Activated CD8-positive, alpha-beta memory T cell treated with anti-CD3 and anti-CD28 coated beads for 4 hours (primary cell): ENCODE data around the gene PGLYRP1.

ENCODE experiments used
- DNase-seq, 2 donors: peaks; one replicate each; pipeline ENCODE4 v3.0.0-alpha.2; 2020; ENCODE audit warnings: low read depth in 2 of 2

PGLYRP1 gene

DNA sequence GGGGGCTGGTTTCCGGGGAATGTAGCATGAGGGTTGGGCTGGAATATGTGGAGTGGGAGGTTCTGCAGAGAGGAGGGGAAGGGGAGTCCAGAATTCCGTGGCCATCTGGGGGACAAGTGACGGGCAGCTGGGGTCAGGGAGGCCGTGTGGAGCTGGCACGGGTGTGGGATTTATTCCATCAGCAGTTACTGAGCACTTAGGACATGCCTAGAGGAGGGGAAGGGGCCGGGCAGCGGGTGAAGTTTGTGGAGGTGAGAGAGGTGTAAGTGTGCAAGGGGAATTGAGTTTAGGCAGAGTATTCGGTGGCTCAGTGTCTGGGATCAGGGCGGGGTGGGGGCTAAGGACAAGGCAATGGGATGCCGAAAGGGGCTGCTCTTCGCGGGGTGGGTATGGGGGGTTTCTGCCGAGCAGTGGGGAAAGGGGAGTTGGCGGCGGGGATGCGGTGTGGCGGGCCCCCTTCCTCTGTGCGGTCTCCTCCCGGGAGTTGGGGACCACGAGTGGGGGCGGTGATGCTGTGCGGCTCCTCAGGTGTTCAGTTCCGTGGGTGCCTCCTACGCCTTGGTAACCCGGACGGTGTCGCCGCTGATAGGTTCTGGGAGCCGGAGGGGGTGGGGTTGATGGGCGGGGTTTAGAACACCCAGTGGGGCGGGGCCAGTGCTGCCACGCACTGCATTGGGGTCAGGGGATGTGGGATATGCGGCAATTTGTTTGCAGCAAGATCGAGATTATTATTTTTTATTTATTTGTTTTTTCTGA is 22.2 kb downstream of the PGLYRP1 start:
- peak; percentile 48 to 64 for DNase-seq

DNA sequence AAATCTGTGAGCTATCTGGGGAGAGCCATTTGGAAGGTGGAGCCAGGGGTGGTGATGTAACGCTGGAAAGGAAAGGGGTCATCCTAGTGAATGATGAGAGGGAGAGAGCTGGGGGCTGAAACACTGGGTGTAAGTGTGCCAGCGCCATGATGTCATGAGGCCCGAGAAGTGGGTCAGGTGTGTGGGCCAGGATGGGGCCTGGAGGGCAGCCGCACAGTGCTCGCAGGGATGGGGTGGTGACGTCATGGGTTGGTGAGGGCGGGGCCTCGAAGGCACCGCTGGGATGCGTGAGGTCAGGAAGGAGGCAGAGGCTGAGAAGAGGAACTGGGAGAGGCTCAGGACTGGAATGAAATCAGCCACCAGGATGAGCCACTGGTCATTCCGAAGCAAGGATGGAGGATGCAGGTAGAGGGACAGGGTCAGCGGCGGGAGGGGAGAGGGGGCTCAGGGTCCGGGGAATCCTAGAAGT is 23.2 kb downstream of the PGLYRP1 start:
- no peak for DNase-seq

DNA sequence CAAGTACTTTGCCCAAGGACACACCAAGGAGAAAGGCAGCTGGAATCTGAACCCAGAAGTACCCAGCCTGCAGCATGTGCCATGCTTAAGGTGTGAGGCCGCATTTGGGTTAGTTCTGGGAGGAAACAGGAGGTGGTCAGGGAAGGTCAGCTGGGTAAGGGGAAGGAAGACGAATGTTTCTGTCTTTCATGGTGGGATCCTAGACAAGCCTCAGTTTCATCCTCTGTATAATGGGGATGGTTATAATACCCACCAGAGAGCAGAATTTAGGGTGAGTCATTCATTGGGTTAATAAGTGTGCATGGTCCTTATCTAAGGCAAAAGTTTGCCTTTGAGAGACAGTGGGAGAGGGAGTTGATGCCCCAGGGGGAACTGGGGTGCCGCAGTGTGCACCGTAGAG is 24.0 kb downstream of the PGLYRP1 start:
- DNase-seq = no peak

DNA sequence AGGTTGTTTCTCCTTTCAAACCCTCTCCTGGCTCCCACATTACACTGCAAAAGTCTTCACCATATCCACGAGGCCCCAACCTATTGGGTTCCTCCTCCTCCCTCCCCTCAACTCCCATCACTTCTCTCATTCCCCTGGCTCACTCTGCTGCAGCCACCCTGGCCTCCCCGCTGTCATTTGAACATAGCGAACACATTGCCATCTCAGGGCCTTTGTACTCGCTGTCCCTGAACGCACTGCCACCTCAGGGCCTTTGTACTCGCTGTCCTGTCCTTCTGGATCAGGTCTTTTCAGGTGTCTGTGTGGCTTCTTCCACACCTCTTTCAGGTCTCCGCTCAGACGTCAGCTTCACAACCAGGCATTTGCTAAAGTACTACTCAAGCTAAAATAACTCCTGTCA is 25.9 kb downstream of the PGLYRP1 start:
- no peak for DNase-seq

DNA sequence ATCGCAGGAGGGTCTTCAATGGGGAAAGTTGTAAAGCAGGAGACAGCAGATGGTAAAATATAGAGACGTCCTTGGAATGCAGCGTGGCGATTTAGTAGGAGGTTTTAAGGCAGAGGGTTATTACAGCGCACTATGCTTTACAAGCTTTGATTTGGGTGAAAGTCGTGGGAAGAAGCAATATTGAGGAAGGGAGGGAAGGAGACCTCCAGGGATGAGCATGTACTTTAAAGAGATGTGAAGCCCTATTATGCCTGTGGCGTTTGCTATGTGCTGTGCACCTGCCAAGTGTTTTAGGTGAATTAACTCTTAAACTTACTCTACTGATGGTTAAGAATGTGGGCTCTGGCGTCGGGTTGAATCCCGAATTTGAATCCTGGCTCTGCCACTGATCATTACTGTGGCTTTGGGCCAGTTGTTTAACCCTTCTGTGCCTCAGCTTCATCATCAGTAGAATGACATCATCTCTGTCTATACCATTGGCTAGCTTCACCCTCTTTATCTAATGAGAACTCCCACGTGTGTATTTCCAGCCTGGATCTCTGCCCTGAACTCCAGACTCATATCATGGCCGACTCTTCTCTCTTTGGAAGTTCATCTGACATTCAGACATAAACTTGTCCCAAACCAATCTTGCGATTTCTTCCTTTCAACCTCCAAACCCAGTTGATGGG is 27.0 kb downstream of the PGLYRP1 start:
- no peak for DNase-seq

DNA sequence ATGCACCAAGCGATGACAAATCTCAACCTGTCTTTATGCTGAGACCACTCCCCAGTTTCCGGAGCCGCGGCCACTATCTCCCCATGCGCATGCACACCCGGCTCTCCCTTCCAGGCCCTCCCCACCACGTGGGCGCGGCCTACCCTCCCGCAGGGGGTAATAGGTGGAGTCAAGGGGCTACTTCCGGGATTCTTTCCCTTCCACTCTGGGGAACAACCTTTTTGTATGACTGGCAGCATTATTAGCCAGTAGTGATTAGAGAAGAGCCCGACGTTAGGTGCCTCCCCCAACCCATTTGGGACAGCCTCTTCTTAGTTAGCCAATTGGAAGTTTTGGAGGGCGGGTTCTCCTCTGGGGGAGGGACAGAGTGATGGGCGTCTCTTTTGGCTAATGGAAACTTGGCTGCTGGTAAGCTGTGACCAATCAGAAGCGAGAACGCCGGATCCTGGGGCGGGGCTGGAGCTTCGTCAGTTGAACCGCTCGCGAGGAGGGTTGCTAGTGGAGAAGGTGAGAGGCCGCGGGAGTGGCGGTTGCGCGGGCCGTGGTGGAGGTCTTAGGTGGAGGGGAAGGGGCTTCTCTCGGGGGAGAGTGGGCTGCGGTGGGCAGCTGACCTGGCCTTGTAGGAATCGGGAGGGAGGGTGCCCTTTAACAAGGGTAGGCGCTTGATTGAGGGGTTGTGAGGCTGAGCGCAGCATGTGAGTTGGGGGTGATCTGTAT is 27.7 kb downstream of the PGLYRP1 start, which contains the start of gene CCDC61:
Gene CCDC61 (plus strand): TSS at position 470 of the 717 bp plus-strand sequence. CDS start 7,552 bp downstream, outside the sequence.
- DNase-seq = peak; percentile 88 to 93

DNA sequence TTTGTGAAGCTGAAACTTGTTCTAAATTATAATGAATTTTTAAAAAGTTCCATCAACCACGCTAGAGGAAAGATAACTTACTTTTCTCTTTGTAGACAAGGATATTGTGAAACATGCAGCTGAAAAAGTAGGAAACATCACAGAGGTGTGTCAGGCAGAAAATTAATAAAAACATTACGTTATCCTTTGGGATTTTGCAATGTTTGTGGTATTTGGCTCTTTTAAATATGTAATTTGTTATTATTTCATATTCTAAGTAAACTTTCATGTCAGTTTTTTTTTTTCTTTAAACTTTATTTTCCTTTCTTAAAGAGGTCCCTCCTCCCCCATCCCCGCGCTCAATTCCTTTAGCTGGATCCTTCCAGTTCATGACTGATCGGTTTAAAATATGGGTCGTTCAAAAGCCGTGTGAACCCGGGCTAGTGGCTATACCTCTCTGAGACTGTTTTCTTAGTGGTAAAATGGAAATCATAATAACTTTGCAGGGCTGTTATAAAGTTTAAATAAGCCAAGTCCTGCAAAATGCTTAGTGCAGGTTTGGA is 28.3 kb downstream of the PGLYRP1 start:
- DNase-seq = no peak

DNA sequence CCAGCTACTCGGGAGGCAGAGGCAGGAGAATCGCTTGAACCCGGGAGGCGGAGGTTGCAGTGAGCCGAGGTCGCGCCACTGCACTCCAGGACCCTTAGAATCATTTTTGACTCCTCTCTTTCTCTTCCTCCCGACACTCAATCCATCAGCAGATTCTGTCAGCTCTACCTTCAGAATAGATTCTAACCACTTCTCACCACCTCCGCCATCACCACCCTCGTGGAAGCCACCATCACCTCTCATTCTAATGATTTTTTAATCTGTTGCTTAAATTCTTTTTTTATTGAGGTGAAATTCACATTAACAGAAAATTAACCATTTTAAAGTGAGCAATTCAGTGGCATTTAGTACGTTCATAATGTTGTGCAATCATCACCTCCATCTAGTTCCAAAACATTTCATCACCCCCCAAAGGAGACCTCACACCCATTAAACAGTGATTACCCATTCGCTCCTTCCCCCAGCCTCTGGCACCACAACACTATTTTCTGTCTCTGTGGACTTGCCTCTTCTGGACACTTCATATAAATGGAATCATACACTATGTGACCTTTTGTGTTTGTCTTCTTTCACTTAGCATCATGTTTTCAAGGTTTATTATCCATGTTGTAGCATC is 32.6 kb downstream of the PGLYRP1 start:
- DNase-seq = no peak

DNA sequence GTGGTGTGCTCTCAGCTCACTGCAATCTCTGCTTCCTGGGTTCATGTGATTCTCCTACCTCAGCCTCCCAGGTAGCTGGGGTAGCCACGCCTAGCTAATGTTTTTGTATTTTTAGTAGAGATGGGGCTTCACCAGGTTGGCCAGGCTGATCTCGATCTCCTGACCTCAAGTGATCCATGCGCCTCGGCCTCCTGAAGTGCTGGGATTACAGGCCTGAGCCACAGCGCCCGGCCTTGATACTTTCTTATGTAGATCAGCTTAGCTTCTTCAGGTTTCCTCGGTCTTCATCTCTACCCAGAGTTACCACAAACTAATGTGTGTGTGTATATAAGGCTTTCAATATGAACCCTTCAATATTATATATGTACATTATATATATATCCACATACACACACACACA is 37.5 kb downstream of the PGLYRP1 start:
- DNase-seq = no peak

DNA sequence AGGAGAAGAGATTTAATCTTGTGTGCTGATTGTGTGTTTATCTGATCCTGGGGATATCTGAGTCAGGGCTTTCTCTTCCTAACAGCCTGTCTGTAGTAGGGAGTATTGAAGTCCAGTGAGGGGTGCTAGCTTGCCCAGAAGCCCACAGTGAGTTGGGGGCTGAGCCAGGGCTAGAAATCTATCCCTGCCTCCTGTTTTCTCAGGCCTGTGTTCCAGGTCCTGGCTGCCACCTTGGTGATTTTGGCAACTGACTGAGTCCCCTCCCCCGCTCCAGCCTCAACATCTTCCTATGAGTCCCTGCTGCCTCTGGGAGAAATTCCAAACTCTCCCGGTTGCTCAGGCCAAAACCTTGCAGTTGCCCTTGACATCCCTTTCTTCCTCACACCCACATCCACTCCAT is 41.5 kb downstream of the PGLYRP1 start:
- DNase-seq = no peak

DNA sequence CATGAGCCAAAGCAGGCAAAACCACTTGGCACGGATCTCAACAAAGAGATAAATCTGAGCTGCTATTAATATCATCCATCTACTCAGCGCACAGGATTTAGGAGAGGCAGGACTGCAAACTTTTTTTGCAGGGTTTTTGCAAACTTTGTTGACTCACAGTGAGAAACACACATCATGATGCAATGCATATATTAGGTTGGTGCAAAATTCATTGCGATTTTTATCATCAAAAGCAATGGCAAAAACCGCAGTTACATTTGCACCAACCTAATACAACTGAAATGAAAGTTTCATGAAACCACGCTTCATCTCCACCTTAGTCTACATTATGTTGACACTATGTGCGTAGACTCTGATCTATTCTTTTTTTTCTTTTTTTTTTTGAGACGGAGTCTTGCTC is 44.7 kb downstream of the PGLYRP1 start:
- DNase-seq = no peak

DNA sequence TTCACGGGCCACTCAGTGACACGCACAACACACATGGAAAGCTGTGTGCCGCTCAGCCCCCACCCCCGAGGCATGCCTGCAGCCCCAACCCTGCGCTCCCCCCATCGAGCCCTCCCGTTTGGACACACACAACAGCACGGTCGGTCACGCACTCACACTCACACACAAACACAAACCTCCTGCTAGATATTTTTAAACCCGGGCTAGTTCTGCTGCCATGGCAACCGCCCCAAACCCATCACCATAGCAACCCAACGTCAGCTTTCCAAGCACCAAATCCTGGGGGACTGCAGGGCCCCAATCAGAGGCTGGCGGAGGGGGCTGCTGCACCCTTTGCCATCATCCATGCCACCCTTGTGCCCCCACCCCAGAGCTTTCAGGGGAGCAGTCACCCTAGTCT is 46.7 kb downstream of the PGLYRP1 start:
- no peak for DNase-seq

DNA sequence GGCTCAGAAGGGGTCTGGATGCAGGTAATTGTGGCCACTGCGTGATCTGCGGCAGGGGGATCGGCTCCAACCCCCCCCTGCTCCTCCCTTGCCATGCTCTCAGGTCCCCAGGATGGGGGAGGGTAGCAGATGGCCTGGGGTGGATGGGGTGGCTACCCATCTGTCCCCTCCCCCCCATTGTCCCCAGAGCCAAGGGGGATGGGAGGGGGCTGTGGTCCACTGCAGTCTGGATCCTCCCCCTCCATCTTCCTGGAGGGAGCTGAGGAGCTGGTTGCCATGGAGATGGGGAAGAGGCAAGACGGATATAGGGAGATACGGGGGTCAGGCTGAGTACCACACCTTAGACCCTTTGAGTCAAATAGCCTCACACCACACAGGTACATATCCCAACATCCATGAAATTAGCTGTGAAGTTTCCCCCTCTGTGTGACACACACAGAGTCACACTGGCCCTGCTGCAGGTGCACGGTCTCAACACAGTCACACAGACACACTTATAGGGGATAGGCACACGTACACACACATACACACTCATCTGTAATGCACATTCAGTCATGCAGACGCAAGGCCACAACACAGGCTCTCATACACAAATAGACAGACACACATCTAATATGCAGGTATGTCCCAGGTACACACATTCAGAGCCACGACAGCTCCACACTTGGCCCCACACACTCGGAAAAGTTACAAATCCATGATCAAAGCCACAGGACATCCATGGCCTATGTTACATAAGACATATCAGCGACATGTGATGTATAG is 47.4 kb downstream of the PGLYRP1 start:
- no peak for DNase-seq

DNA sequence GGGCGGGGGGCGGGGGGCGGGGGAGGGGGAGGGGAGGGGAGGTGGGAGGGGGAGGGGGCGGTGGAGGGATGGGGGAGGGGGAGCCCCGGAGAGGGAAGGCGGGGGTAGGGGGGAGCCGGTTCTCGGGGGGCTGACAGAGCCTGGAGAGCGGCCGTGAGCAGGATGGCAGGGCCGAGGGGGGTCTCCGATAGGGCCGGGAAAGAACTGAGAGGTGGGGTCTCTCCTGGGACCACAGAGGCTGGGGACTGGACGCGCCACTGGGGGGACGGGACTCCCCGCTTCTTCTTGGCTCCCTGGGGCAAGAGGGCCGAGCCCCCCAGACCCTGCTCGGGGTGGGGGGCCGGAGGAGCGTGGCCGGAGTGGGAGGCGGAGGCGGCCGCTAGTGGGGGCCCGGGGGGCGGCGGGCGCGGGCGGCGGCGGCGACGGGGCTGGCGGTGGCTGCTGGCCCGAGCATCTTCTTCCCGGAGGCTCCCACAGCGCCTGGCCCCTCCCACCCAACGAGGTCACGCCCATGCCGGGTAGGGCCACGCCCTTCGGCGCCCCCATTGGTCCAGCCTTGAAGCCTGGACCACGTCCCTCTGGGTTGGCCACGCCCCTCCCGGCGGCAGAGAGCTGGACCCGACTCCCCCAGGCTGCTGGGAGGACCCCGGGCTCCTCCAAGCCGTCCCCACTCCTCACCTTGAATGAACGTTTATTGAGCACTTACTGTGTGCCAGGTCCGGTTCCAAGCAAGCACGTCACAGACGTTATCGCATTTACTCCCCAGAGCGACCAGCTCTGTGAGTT is 49.1 kb downstream of the PGLYRP1 start, which contains the start of gene NOVA2:
Gene NOVA2 (minus strand): TSS at position 313 of the 786 bp plus-strand sequence. CDS start 514 bp downstream, outside the sequence.
- DNase-seq = no peak

DNA sequence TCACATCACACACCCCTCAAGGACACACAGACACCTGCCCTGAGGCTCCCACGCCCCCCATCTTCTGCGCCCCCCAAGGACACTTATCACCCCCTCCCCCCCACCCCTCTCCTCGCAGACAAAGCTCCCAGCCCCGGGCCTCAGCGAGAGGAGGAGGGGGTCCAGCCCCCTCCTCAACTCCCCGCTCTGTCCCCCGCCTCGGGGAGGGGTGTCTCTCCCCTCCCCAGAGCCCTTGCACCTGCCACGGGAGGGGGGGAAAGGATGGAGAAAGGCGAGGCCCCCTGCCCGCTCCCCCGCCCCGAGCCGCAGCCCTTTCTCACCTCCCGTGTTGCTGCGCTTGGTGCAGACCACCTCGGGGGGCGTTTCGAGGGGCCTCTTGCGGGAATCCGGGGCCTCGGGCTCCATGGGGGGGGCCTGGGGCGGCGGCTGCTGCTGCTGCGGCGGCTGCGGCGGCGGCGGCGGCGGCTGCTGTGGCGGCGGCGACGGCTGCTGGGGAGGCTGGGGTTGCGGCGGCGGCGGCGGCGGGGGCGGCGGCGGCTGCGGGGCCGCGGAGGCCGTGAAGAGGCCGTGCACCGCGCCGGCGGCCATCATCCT is 49.8 kb downstream of the PGLYRP1 start:
- no peak for DNase-seq

DNA sequence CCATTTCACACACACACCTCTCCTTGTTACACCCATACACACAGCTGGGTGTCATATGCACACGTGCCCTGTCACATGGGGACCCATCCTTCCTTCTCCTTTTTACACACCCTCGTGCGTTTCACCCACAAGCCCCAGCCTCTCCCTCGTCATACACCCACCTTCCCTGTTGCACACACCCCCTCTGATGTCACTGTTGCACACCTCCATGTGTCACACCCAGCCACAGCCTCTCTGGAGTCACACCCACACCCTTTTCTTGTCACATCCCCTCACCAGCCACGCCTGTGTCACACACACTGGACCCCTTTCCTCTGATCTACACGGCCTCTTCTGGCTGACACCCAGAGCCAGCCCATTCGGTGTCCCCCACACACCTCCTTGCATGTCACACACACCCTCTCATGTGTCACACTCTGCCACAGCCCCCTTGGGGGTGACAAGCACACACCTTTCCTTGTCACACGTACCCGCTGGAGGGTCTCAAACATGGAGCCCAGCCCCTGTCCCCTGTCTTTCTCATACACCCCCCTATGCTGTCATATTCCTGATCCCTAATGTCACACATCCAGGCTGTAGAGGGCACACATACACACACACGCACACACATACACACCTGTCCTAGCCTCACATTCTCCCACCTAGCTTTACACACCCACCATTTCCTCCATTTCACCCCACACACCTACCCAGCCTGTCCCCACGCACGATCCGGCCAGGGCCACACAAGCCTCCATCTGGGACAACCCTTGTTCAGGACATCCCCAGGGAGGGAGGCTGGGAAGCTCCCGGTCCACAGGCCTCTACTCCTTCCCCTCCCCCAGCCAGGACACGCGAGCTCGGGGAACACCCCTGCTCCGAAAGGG is 50.5 kb downstream of the PGLYRP1 start:
- DNase-seq = peak in 1 of 2 donors; percentile 37

DNA sequence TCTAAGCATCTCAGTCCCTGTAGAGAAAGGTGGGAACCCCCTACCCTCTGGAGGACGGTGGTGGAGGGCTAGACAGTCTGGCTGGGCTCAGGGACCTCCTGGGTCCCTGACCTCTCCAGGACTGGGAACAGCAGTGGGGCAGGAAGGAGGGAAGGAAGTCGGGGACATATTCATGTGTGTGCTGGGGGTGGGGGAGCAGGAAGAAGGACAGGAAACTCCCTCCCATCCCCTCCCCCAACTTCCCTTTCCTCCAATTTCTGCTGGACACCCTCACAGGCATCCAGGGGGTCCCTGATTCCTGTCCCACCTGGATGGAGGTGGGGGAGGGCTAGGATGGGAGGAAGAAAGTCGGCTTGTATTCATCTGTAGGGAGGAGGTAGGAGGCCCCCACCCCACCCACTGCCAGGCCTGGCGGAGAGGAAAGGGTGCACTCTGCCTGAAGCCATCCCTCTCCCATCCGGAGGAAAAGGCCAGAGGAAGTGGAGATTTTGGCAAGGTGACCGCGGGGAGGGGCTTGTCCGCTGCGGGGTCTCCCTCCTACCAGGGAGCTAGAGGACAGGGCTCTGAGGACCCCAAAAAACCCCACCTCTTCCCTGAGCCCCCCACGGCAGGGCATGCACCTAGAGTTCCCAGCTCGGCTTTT is 51.5 kb downstream of the PGLYRP1 start:
- DNase-seq = no peak

DNA sequence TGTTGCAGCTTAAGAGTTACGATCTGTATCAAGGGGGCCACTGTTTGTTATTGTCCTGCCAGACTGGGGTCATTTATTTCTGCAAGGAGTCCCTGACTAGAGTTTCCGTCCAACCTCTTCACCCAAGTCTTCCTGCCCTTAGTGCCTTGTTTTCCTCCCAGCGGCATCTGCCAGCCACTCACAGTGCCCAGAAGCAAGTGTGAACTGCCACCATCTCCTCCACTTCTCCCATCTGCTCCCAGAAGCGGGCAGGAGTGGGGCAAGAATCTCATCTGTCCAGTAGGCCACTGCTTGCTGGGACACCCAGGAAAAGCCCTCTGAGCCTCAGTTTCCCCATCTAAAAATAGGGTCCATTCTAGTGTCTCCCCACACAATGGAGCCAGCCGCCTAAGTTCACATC is 53.2 kb downstream of the PGLYRP1 start:
- DNase-seq = no peak
